PC-9 (cell line): Measurements from ENCODE around the gene BACH2. TPM values are rescaled to one million over a fixed set of nuclear protein-coding genes. Genes with fewer than 3 reads are reported as not detected.

Experiments used
- BruUV-seq: library from RNA; stranded (reverse); fragments of 400-500 nt; replicated peaks from 2 replicates; lab custom pipeline; 2021; lab: Mats Ljungman, UMichigan
- CTCF ChIA-PET: fragments of 300-600 bp; sonication (Branson Sonifier 250); formaldehyde crosslinking; loops from one replicate; lab custom pipeline; 2022; ENCODE audit warnings: antibody characterized with exemption; lab: Charles Lee
- POLR2A ChIA-PET: fragments of 300-600 bp; sonication (Branson Sonifier 250); formaldehyde crosslinking; loops from one replicate; lab custom pipeline; 2022; ENCODE audit warnings: antibody characterized with exemption; ENCODE audit not compliant: unreplicated experiment; lab: Charles Lee
- DNase-seq, 2 experiments: peaks; one replicate each; pipeline versions ENCODE4 v3.0.0 to v3.0.0-alpha.2; 2015 to 2022; ENCODE audit warnings: mixed read lengths in 1 of 2
- H2AFZ ChIP-seq: fragments of 200-600 bp; sonication (generic); 2 replicates; pipeline ENCODE4 v1.8.1; 2017; ENCODE audit warnings: antibody characterized with exemption
- H3F3A ChIP-seq: fragments of 200-600 bp; sonication (generic); 2 replicates; pipeline ENCODE4 v1.8.1; 2017; ENCODE audit warnings: antibody characterized with exemption, mild to moderate bottlenecking, low read depth; ENCODE audit not compliant: insufficient read depth
- H3K27ac ChIP-seq: fragments of 200-600 bp; sonication (generic); 2 replicates; pipeline ENCODE4 v1.6.1; 2016; ENCODE audit warnings: mixed run types
- H3K27me3 ChIP-seq: fragments of 200-600 bp; sonication (generic); 2 replicates; pipeline ENCODE4 v1.6.1; 2016; ENCODE audit warnings: low read depth, mixed run types; ENCODE audit not compliant: insufficient read depth
- H3K36me3 ChIP-seq: fragments of 200-600 bp; sonication (generic); 2 replicates; pipeline ENCODE4 v1.6.1; 2016; ENCODE audit warnings: low read depth, mixed run types
- H3K4me1 ChIP-seq: fragments of 200-600 bp; sonication (generic); replicated peaks from 2 replicates; pipeline ENCODE4 v1.6.1; 2016; ENCODE audit warnings: mixed run types; ENCODE audit not compliant: insufficient read depth
- H3K4me2 ChIP-seq: fragments of 200-600 bp; sonication (generic); 2 replicates; pipeline ENCODE4 v1.6.1; 2017; ENCODE audit warnings: mixed run types
- H3K4me3 ChIP-seq: fragments of 200-600 bp; sonication (generic); 2 replicates; pipeline ENCODE4 v1.6.1; 2016; ENCODE audit warnings: mixed run types
- H3K79me2 ChIP-seq: fragments of 200-600 bp; sonication (generic); 2 replicates; pipeline ENCODE4 v1.6.1; 2017; ENCODE audit warnings: low read depth, mixed run types
- H3K9me2 ChIP-seq: fragments of 200-600 bp; sonication (generic); 2 replicates; pipeline ENCODE4 v1.8.1; 2017; ENCODE audit warnings: mild to moderate bottlenecking; ENCODE audit not compliant: insufficient read depth
- H3K9me3 ChIP-seq: fragments of 200-600 bp; sonication (generic); 2 replicates; pipeline ENCODE4 v1.8.1; 2016; ENCODE audit warnings: low read depth; ENCODE audit not compliant: insufficient read depth
- H4K20me1 ChIP-seq: fragments of 200-600 bp; sonication (generic); 2 replicates; pipeline ENCODE4 v1.8.1; 2017; ENCODE audit not compliant: insufficient read depth
- CTCF ChIP-seq: fragments of 200-600 bp; sonication (generic); conservative IDR thresholded peaks from 2 replicates; pipeline ENCODE4 v1.6.1; 2017; ENCODE audit warnings: mixed run types, antibody characterized with exemption, mild to moderate bottlenecking, moderate library complexity
- EZH2 ChIP-seq: fragments of 200-600 bp; sonication (generic); IDR thresholded peaks from 2 replicates; pipeline ENCODE4 v1.8.0; 2017; ENCODE audit warnings: antibody characterized with exemption, low read depth
- intact Hi-C: fragments of 100-400 bp; cut with micrococcal nuclease; formaldehyde crosslinking; loops from one replicate; pipeline ENCODE4 v1.10.0; 2022; ENCODE audit not compliant: unreplicated experiment
- total RNA-seq: library from RNA; stranded (reverse); gene quantifications from 2 replicates; pipeline ENCODE4 v1.2.3, GENCODE V29; 2021

The BACH2 gene
- total RNA-seq, 1 experiment from 2014 or later = 2.3 TPM

- no TSS peak for BruUV-seq
- ChIA-PET CTCF (no interaction called here), POLR2A (interaction anchor here (0.6 kb wide), 1 partner anchor 127 kb away, joined by 3 read pairs; no protein-coding TSS in a partner anchor)
- Histone ChIP-seq H3K4me1 (no peaks in the 10 kb centered on the region), H3F3A (no peaks in the 10 kb centered on the region), H3K4me3 (no peak overlapping the region), H3K27ac (no peak overlapping the region), H3K9me2 (no peaks in the 10 kb centered on the region), H3K4me2 (no peak overlapping the region), H2AFZ (no peak overlapping the region), H3K79me2 (no peaks in the 10 kb centered on the region), H3K9me3 (no peaks in the 10 kb centered on the region), H3K27me3 (no peaks in the 10 kb centered on the region), H3K36me3 (no peaks in the 10 kb centered on the region), H4K20me1 (no peaks in the 10 kb centered on the region)
- intact Hi-C loops = no loop called here
- no peak for DNase-seq
- TF ChIP-seq CTCF = no peak
- TF ChIP-seq EZH2 = no peak
Measured at GRCh38 chr6:90076511-90077415, 219.9 kb downstream of the BACH2 start.

- DNase-seq = no peak
- no peak overlapping the region for H3K4me3 ChIP-seq
- intact Hi-C loops = no loop called here
- no peaks in the 10 kb centered on the region for H3K79me2 ChIP-seq
- no peaks in the 10 kb centered on the region for H4K20me1 ChIP-seq
- no peak overlapping the region for H3K4me2 ChIP-seq
- no peaks in the 10 kb centered on the region for H3F3A ChIP-seq
- no peaks in the 10 kb centered on the region for H3K9me2 ChIP-seq
- H2AFZ ChIP-seq = no peak overlapping the region
- H3K27me3 ChIP-seq = no peaks in the 10 kb centered on the region
- ChIA-PET POLR2A (no interaction called here), CTCF (no interaction called here)
- TF ChIP-seq EZH2 (no peak), CTCF (no peak)
- no TSS peak for BruUV-seq
- H3K27ac ChIP-seq = no peak overlapping the region
- no peaks in the 10 kb centered on the region for H3K36me3 ChIP-seq
- no peaks in the 10 kb centered on the region for H3K4me1 ChIP-seq
- H3K9me3 ChIP-seq = no peaks in the 10 kb centered on the region
Measured at GRCh38 chr6:90074161-90074850, 222.3 kb downstream of the BACH2 start.

GRCh38 chr6:90072935-90073464, 223.6 kb downstream of the BACH2 start:
- POLR2A ChIA-PET = no interaction called here
- Histone ChIP-seq H3F3A (no peaks in the 10 kb centered on the region), H3K4me2 (no peak overlapping the region), H2AFZ (no peak overlapping the region), H4K20me1 (no peaks in the 10 kb centered on the region), H3K27ac (no peak overlapping the region), H3K9me3 (no peaks in the 10 kb centered on the region), H3K27me3 (no peaks in the 10 kb centered on the region), H3K4me1 (no peaks in the 10 kb centered on the region), H3K4me3 (no peak overlapping the region), H3K9me2 (no peaks in the 10 kb centered on the region), H3K79me2 (no peaks in the 10 kb centered on the region), H3K36me3 (no peaks in the 10 kb centered on the region)
- CTCF ChIA-PET = no interaction called here
- no TSS peak for BruUV-seq
- intact Hi-C loops = no loop called here
- TF ChIP-seq EZH2 = no peak
- no peak for DNase-seq
